ENCODE measurements around the gene NELL1. TPM values are rescaled to one million over a fixed set of nuclear protein-coding genes. Genes with fewer than 3 reads are reported as not detected.

Gene NELL1
- total and polyA plus RNA-seq, 4 donors, result 11.0 to 57.9 (median 31.2) TPM

GRCh38 chr11:20634044-20634443, 35.3 kb upstream of the NELL1 start:
- H3K36me3 ChIP-seq (ENCODE audit: control insufficient read depth, insufficient read depth, low read length), result no peaks in the 10 kb centered on the region
- H3K4me3 ChIP-seq (ENCODE audit: low read depth, low read length), result no peak overlapping the region
- no CpG with 5 or more reads among the region's 5 CpGs for WGBS (ENCODE audit: insufficient coverage)
- DNase-seq (ENCODE audit: low read depth in 4 of 6, low spot score in 6 of 6), result no peak
- no peaks in the 10 kb centered on the region for H3K4me1 ChIP-seq (ENCODE audit: control insufficient read depth, insufficient read depth, low read length)
- no peaks in the 10 kb centered on the region for H3K9me3 ChIP-seq (ENCODE audit: control insufficient read depth, insufficient read depth, low read length)
- no peak overlapping the region for H3K27ac ChIP-seq (ENCODE audit: low read depth, low read length)
- no peaks in the 10 kb centered on the region for H3K27me3 ChIP-seq (ENCODE audit: control insufficient read depth, insufficient read depth, low read length)

GRCh38 chr11:20634781-20635180, 34.6 kb upstream of the NELL1 start:
- Histone ChIP-seq H3K27ac (ENCODE audit: low read depth, low read length) (no peak overlapping the region), H3K4me1 (ENCODE audit: control insufficient read depth, insufficient read depth, low read length) (no peaks in the 10 kb centered on the region), H3K36me3 (ENCODE audit: control insufficient read depth, insufficient read depth, low read length) (no peaks in the 10 kb centered on the region), H3K4me3 (ENCODE audit: low read depth, low read length) (no peak overlapping the region), H3K9me3 (ENCODE audit: control insufficient read depth, insufficient read depth, low read length) (no peaks in the 10 kb centered on the region), H3K27me3 (ENCODE audit: control insufficient read depth, insufficient read depth, low read length) (no peaks in the 10 kb centered on the region)
- peak in 1 of 6 donors; percentile 50 for DNase-seq (ENCODE audit: low read depth in 4 of 6, low spot score in 6 of 6)
- no CpG with 5 or more reads among the region's 7 CpGs for WGBS (ENCODE audit: insufficient coverage)

GRCh38 chr11:20638074-20638473, 31.3 kb upstream of the NELL1 start:
- Histone ChIP-seq H3K4me1 (ENCODE audit: control insufficient read depth, insufficient read depth, low read length) (no peaks in the 10 kb centered on the region), H3K4me3 (ENCODE audit: low read depth, low read length) (no peak overlapping the region), H3K9me3 (ENCODE audit: control insufficient read depth, insufficient read depth, low read length) (no peaks in the 10 kb centered on the region)

GRCh38 chr11:20639688-20640087, 29.7 kb upstream of the NELL1 start:
- WGBS (ENCODE audit: insufficient coverage), result 70% methylated on average over 3 of the region's 3 CpGs
- no peaks in the 10 kb centered on the region for H3K4me1 ChIP-seq (ENCODE audit: control insufficient read depth, insufficient read depth, low read length)
- H3K27me3 ChIP-seq (ENCODE audit: control insufficient read depth, insufficient read depth, low read length), result no peaks in the 10 kb centered on the region
- DNase-seq (ENCODE audit: low read depth in 4 of 6, low spot score in 6 of 6), result no peak
- no peaks in the 10 kb centered on the region for H3K36me3 ChIP-seq (ENCODE audit: control insufficient read depth, insufficient read depth, low read length)
- H3K9me3 ChIP-seq (ENCODE audit: control insufficient read depth, insufficient read depth, low read length), result no peaks in the 10 kb centered on the region
- H3K4me3 ChIP-seq (ENCODE audit: low read depth, low read length), result no peak overlapping the region
- H3K27ac ChIP-seq (ENCODE audit: low read depth, low read length), result no peak overlapping the region

More at GRCh38 chr11:20638074-20638473, 31.3 kb upstream of the NELL1 start:
- 36% methylated on average over 3 of the region's 7 CpGs for WGBS (ENCODE audit: insufficient coverage)
- no peak overlapping the region for H3K27ac ChIP-seq (ENCODE audit: low read depth, low read length)
- no peaks in the 10 kb centered on the region for H3K27me3 ChIP-seq (ENCODE audit: control insufficient read depth, insufficient read depth, low read length)
- H3K36me3 ChIP-seq (ENCODE audit: control insufficient read depth, insufficient read depth, low read length), result no peaks in the 10 kb centered on the region
- no peak for DNase-seq (ENCODE audit: low read depth in 4 of 6, low spot score in 6 of 6)

- H3K4me1 ChIP-seq (ENCODE audit: control insufficient read depth, insufficient read depth, low read length), result no peaks in the 10 kb centered on the region
- no peaks in the 10 kb centered on the region for H3K27me3 ChIP-seq (ENCODE audit: control insufficient read depth, insufficient read depth, low read length)
- no peak overlapping the region for H3K27ac ChIP-seq (ENCODE audit: low read depth, low read length)
- H3K36me3 ChIP-seq (ENCODE audit: control insufficient read depth, insufficient read depth, low read length), result no peaks in the 10 kb centered on the region
- no peak for DNase-seq (ENCODE audit: low read depth in 4 of 6, low spot score in 6 of 6)
- H3K4me3 ChIP-seq (ENCODE audit: low read depth, low read length), result no peak overlapping the region
- no peaks in the 10 kb centered on the region for H3K9me3 ChIP-seq (ENCODE audit: control insufficient read depth, insufficient read depth, low read length)
- 100% methylated on average over 2 of the region's 2 CpGs for WGBS (ENCODE audit: insufficient coverage)
Measured at GRCh38 chr11:20640401-20640800, 29.0 kb upstream of the NELL1 start.

GRCh38 chr11:20644360-20644759, 25.0 kb upstream of the NELL1 start:
- H3K4me1 ChIP-seq (ENCODE audit: control insufficient read depth, insufficient read depth, low read length), result no peaks in the 10 kb centered on the region
- H3K9me3 ChIP-seq (ENCODE audit: control insufficient read depth, insufficient read depth, low read length), result no peaks in the 10 kb centered on the region
- no peak for DNase-seq (ENCODE audit: low read depth in 4 of 6, low spot score in 6 of 6)
- no peak overlapping the region for H3K4me3 ChIP-seq (ENCODE audit: low read depth, low read length)
- no peak overlapping the region for H3K27ac ChIP-seq (ENCODE audit: low read depth, low read length)
- H3K36me3 ChIP-seq (ENCODE audit: control insufficient read depth, insufficient read depth, low read length), result no peaks in the 10 kb centered on the region
- no peaks in the 10 kb centered on the region for H3K27me3 ChIP-seq (ENCODE audit: control insufficient read depth, insufficient read depth, low read length)
- 100% methylated on average over 1 of the region's 4 CpGs for WGBS (ENCODE audit: insufficient coverage)

- DNase-seq (ENCODE audit: low read depth in 4 of 6, low spot score in 6 of 6), result peak in 5 of 6 donors; percentile 68 to 95 (median 75)
- WGBS (ENCODE audit: insufficient coverage), result no CpG with 5 or more reads among the region's 4 CpGs
- no peaks in the 10 kb centered on the region for H3K36me3 ChIP-seq (ENCODE audit: control insufficient read depth, insufficient read depth, low read length)
- no peak overlapping the region for H3K4me3 ChIP-seq (ENCODE audit: low read depth, low read length)
- H3K9me3 ChIP-seq (ENCODE audit: control insufficient read depth, insufficient read depth, low read length), result no peaks in the 10 kb centered on the region
- H3K27ac ChIP-seq (ENCODE audit: low read depth, low read length), result no peak overlapping the region
- no peaks in the 10 kb centered on the region for H3K4me1 ChIP-seq (ENCODE audit: control insufficient read depth, insufficient read depth, low read length)
- no peaks in the 10 kb centered on the region for H3K27me3 ChIP-seq (ENCODE audit: control insufficient read depth, insufficient read depth, low read length)
Measured at GRCh38 chr11:20647976-20648565, 21.3 kb upstream of the NELL1 start.

- 40% methylated on average over 1 of the region's 13 CpGs for WGBS (ENCODE audit: insufficient coverage)
- Histone ChIP-seq H3K4me1 (ENCODE audit: control insufficient read depth, insufficient read depth, low read length) (no peaks in the 10 kb centered on the region), H3K36me3 (ENCODE audit: control insufficient read depth, insufficient read depth, low read length) (no peaks in the 10 kb centered on the region), H3K4me3 (ENCODE audit: low read depth, low read length) (no peak overlapping the region), H3K9me3 (ENCODE audit: control insufficient read depth, insufficient read depth, low read length) (no peaks in the 10 kb centered on the region), H3K27ac (ENCODE audit: low read depth, low read length) (no peak overlapping the region), H3K27me3 (ENCODE audit: control insufficient read depth, insufficient read depth, low read length) (no peaks in the 10 kb centered on the region)
- peak in 1 of 6 donors; percentile 51 for DNase-seq (ENCODE audit: low read depth in 4 of 6, low spot score in 6 of 6)
Measured at GRCh38 chr11:20652150-20652806, 17.1 kb upstream of the NELL1 start.

- Histone ChIP-seq H3K27me3 (ENCODE audit: control insufficient read depth, insufficient read depth, low read length) (no peaks in the 10 kb centered on the region), H3K4me1 (ENCODE audit: control insufficient read depth, insufficient read depth, low read length) (no peaks in the 10 kb centered on the region), H3K36me3 (ENCODE audit: control insufficient read depth, insufficient read depth, low read length) (no peaks in the 10 kb centered on the region), H3K27ac (ENCODE audit: low read depth, low read length) (no peak overlapping the region), H3K9me3 (ENCODE audit: control insufficient read depth, insufficient read depth, low read length) (no peaks in the 10 kb centered on the region), H3K4me3 (ENCODE audit: low read depth, low read length) (no peak overlapping the region)
- DNase-seq (ENCODE audit: low read depth in 4 of 6, low spot score in 6 of 6), result peak in 2 of 6 donors; percentile 40 to 66
- no CpG with 5 or more reads among the region's 3 CpGs for WGBS (ENCODE audit: insufficient coverage)
Measured at GRCh38 chr11:20654038-20654437, 15.3 kb upstream of the NELL1 start.

- 38% methylated on average over 1 of the region's 4 CpGs for whole genome bisulfite sequencing (ENCODE audit: insufficient coverage)
- DNase-seq (ENCODE audit: low read depth in 4 of 6, low spot score in 6 of 6), result peak in 2 of 6 donors; percentile 66 to 68
- H3K9me3 ChIP-seq (ENCODE audit: control insufficient read depth, insufficient read depth, low read length), result no peaks in the 10 kb centered on the region
- H3K36me3 ChIP-seq (ENCODE audit: control insufficient read depth, insufficient read depth, low read length), result no peaks in the 10 kb centered on the region
- H3K4me1 ChIP-seq (ENCODE audit: control insufficient read depth, insufficient read depth, low read length), result no peaks in the 10 kb centered on the region
- H3K4me3 ChIP-seq (ENCODE audit: low read depth, low read length), result no peak overlapping the region
- no peaks in the 10 kb centered on the region for H3K27me3 ChIP-seq (ENCODE audit: control insufficient read depth, insufficient read depth, low read length)
- no peak overlapping the region for H3K27ac ChIP-seq (ENCODE audit: low read depth, low read length)
Measured at GRCh38 chr11:20656901-20657300, 12.5 kb upstream of the NELL1 start.

All from spinal cord (tissue), 10 donors.